WI38 (cell line): Measurements from ENCODE around the gene BCL2.

Source experiments
- H3K4me3 ChIP-seq: 2 replicates; pipeline ENCODE4 v1.5.1; 2011; ENCODE audit warnings: low read depth, mild to moderate bottlenecking, control low read depth, low read length
- TF ChIP-seq, protein P1 (sequence below): IDR thresholded peaks from 2 replicates; pipeline ENCODE4 v1.5.1; 2012; ENCODE audit warnings: low read depth, mild to moderate bottlenecking, control low read depth, low read length

The BCL2 gene

DNA sequence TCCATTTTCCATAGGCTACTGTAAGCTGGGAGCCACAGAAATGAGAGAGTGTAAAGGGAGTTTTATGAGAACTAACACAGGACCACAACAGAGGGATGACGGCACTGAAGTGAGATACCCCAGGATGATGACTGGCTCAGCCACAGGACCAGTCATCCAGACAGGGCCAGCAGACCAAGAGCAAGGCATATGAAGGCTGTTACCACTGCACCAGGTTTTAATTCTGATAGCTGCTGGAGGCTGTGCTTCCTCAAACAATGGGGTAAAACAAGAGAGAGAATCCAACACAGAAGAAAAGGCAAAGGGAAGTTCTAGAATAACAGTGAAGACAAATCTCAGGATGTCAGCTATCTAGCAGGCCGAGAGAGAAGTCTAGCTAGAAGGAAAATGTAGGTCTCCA, 94.9 kb downstream of the BCL2 start:
- TF ChIP-seq, protein P1, sequence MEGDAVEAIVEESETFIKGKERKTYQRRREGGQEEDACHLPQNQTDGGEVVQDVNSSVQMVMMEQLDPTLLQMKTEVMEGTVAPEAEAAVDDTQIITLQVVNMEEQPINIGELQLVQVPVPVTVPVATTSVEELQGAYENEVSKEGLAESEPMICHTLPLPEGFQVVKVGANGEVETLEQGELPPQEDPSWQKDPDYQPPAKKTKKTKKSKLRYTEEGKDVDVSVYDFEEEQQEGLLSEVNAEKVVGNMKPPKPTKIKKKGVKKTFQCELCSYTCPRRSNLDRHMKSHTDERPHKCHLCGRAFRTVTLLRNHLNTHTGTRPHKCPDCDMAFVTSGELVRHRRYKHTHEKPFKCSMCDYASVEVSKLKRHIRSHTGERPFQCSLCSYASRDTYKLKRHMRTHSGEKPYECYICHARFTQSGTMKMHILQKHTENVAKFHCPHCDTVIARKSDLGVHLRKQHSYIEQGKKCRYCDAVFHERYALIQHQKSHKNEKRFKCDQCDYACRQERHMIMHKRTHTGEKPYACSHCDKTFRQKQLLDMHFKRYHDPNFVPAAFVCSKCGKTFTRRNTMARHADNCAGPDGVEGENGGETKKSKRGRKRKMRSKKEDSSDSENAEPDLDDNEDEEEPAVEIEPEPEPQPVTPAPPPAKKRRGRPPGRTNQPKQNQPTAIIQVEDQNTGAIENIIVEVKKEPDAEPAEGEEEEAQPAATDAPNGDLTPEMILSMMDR, result no peak

DNA sequence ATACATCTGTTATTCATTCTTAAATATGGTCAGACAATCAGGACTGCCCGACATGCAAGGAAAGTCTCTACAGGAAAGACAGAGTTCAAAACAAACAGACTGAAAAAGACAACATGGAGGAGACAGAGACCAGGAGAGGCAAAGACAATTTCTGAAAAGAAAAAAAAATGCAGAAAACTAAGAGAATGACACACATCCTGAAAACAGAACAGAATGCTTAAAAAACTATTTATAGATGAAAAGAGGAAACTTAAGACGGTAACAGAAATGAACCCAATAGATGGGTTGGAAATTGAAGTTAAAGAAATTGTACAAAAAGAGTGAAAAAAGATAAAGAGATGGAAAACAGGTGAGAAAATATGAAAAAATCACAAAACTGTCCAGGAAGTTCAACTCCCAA, 95.7 kb downstream of the BCL2 start:
- no peak overlapping the region for H3K4me3 ChIP-seq

More for the DNA sequence above, 94.9 kb downstream of the BCL2 start:
- no peak overlapping the region for H3K4me3 ChIP-seq

DNA sequence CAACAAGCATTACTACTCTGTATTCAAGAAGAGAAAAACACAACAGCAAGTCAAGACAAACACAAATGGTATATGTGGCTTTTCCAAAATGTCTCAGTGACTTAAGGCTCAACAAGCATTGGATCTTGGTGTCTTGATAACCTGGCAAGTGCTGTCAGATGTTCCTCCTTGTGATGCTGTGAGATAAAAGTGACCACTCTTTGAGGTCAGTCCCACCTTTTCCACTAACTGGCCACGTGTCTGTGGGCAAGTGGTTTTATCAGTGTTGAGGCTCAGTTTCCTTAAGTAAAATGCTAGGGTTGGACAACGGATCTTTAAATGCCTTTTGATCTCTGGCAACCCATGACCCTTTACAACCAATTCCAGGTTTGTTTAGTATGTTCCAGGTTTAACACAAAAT, 98.7 kb downstream of the BCL2 start:
- TF ChIP-seq, protein P1, result no peak
- no peak overlapping the region for H3K4me3 ChIP-seq

More for the DNA sequence above, 95.7 kb downstream of the BCL2 start:
- TF ChIP-seq, protein P1, result no peak

DNA sequence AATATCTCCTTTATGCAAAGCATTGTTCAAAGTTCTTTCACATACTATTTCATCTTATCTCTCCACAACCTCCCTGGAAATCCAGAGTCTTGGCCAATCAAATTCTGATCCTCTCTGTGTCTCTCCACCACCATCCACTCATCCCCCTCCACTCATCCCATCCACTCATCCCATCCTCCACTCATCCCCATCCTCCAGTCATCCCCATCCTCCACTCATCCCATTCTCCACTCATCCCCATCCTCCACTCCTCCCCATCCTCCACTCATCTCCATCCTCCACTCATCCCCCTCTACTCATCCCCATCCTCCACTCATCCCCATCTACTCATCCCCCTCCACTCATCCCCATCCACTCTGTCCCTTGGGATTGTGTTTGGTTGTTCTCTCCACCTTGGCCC, 101.1 kb downstream of the BCL2 start:
- H3K4me3 ChIP-seq, result no peak overlapping the region
- TF ChIP-seq, protein P1, result no peak

DNA sequence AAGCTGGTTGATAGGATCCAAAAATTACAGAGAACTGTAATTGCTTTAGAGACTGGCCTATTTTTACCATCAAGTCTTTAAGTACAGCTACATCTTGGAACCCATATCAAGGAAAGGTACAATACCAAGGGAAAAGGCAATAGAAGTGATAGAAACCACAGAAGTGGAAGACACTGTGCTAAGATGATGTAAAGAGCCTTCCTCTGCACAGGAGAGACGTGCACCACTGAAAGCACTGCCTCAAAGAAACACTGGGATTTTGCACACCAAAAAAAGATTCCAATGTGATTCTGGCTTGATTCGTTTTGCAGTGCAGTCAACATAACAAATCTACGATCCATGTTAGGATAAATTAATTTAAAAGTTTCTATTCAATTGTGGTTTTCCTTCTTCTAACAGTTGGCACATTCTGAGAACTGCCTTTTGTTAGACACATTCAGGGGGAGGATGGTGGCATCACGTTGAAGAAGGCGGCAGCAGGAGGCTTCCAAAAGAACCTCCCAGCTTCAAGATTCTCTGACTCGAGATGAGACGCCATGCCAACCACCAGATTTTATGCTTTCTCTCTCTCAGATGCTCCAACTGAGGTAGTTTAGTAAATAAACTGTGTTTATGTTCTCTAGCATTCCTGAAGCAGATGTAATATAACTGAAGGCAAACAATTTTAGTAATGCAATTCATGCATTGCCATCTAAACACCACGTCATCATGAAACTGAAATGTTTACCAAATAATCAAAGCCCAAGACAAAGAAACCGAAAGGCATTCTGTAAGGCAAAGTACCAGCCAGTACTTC, 102.9 kb downstream of the BCL2 start:
- TF ChIP-seq, protein P1, result no peak
- H3K4me3 ChIP-seq, result 0 out of 2 replicates have a peak overlapping the region, but pooled peaks have one; percentile 3

DNA sequence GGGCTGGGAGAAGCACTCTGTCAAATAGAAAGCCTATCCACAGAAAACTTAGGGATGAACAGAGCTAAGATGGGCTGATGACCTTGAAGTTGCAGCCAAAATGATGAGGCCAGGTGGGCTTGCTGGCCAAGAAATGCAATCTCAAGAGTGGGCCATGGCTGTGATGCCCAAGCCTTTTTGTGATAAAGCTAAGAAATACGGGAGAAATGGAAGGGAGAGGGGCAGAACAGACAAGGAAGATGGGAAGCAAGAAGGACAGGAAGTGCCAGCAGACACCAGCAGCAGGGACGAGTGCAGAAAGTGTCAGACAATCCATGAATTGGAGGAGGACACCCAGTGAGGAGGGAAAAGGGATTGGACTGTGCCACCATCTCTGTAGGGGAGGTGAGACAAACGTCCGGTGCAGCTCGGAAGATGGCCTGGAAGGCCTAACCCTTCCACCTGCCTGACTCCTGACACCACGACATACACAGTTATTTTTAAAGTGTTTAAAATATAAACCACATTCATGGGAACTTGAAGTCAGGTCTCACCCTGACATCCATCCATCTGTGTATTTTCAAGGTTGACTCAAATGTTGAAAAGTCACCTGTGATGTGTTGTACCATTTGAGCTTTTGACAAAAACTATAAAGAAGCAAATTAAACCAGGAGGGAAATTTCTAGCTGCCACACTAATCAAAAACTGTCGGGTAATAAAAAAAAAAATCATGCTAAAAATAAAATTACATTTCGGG, 105.5 kb downstream of the BCL2 start:
- no peak overlapping the region for H3K4me3 ChIP-seq
- TF ChIP-seq, protein P1, result no peak
